Right lung (tissue), 5 donors: ENCODE results near the gene SLAMF1. TPM values are rescaled to one million over a fixed set of nuclear protein-coding genes. Genes with fewer than 3 reads are reported as not detected.
"Not testable (repeated sequence)": the region's sequence is repeated elsewhere in the genome, so short reads cannot be mapped to it uniquely, and the experiment has no call there.

Source experiments
- DNase-seq, 2 donors: peaks; one replicate each; pipeline ENCODE4 v3.0.0-alpha.2; 2013
- polyA plus RNA-seq, 5 donors: library from polyadenylated mRNA; unstranded; fragments of 120-200 nt; gene quantifications; one replicate each; pipeline versions ENCODE4 v1.2.1 to v1.2.3, GENCODE V29; 2013; ENCODE audit warnings: inconsistent platforms in 1 of 5, low replicate concordance in 1 of 5; ENCODE audit not compliant: insufficient read length in 5 of 5, insufficient read depth in 1 of 5

The SLAMF1 gene
- polyA plus RNA-seq, 5 donors, result 0.06 to 0.23 (median 0.12) TPM; not detected in 1

DNA sequence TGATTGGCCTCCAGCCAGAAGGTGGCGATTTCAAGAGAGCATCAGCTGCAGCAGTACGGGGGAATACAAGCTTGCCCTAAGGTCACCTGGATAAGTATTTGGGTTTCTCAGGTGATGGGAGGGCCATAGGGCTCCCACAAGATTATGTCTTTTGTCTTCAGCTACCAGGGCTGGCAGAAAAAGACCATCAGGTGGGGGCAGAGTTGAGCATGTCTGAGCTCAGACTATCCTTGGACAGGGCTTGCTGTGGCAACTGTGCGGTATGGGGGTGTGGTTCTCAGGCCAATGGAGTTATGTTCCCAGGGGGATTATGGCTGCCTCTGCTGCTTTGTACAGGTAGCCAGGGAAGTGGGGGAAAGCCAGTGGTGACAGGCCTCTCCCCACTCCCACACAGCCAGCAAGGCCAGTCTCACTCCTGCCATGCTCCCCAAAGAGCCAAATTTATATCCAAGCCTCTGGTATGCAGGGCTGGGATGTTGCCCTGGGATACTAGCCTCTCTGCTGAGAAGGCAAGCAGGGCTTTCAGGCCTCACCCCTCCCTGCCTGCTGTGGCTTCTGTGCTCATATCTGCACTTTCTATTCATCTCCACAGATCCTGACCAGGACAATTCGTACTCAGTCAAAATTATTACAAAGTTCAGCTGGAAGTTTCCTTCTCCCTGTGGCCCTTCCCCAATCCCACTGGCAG lies 40.9 kb downstream of the SLAMF1 start:
- DNase-seq, result no peak

DNA sequence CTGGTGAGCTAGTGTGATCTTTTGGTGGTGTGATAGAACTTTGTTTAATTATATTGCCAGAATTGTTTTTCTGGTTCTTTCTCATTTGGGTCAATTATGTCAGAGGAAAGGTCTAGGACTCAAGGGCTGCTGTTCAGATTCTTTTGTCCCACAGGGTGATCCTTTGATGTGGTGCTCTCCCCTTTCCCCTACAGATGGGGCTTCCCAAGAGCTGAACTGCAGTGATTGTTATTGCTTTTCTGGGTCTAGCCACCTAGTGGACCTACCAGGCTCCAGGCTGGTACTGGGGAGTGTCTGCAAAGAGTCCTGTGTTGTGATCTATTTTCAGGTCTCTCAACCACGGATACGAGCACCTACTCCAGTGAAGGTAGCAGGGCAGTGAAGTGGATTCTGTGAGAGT lies 41.6 kb downstream of the SLAMF1 start:
- DNase-seq, result no peak

DNA sequence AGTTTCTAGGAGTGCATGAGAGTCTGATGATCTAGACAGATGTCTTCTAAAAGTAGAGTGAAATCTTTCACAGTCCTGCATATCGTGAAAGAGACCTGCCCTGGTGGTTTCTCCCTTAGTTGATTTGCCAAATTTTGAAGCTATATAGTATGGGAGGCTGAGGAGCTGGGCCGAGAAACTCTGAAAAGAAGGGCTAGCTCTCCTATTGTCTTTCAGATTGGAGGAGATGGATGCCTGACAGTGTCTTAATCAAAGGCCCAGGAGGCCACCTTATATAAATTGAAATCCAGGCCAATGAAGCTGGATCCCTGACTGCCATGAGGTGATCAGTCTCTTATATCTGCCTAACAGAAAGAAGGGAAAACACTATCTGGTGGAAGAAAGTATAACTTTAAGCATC lies 49.1 kb downstream of the SLAMF1 start:
- DNase-seq, result no peak

DNA sequence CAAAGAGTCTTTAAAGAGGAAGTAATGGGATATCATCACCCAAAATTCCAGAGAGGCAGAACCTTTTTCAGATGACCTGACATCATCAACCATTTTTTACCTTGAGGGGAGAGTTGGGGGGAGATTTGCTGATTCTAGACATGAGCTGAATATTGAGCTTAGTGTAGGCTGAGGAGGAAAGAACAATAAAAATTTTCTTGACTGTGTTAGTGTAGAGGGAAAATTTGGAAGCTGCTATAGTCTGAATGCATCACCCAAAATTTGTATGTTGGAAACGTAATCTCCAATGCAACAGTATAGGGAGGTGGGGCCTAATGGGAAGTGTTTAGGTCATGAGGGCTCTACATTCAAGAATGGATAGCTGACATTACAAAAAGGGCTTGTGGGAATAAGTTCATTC lies 49.8 kb downstream of the SLAMF1 start:
- no peak for DNase-seq

DNA sequence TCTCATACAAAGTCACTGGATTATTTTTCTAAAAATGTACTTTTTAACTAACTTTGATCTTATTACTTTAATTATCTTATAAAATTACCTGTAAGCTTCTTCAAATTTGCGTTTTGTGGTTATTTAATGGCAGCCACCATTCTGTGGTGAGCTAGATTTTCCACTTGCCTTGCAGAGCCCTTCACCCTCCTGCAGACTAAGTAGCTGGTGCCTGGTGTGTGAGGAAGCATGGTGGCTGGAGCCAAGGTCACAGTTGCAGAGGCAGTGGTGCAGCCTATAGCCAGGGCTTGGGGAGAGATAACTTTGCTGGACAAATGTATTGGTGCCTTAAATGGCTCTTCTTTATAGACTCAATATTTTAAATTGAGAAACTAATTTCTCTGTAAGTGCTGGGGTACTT lies 56.4 kb downstream of the SLAMF1 start:
- no peak for DNase-seq

DNA sequence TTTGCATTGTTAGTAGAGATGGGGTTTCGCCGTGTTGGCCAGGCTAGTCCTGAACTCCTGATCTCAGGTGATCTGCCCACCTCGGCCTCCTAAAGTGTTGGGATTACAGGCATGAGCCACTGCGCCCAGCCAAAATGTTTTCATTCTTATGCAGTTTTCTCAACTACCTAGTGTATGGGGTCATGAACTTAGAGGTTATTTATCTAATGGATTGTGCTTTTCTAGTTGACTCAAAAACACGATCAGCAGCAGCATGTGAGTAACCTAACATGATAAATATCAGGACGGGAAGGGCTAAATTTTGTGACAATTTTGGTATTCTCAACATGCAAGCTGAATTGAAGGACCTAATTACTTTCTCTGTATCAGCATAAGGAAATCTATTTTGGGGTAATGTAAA lies 58.4 kb downstream of the SLAMF1 start:
- DNase-seq, result no peak

DNA sequence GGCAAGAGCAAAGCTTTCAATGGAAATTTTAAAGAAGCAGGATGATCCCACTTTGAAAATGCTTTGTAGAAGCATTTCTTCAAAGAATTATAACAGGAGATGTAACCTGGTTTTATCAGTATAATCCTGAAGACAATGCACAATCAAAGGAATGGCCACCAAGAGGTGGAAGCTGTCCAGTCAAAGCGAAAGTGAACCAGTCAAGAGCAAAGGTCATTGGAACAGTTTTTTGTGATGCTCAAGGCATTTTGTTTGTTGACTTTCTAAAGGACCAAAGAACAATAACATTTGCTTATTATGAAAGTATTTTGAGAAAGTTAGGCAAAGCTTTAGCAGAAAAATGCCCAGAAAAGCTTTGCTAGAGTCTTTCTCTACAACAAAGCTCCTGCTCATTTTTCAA lies 62.1 kb downstream of the SLAMF1 start:
- no peak for DNase-seq

DNA sequence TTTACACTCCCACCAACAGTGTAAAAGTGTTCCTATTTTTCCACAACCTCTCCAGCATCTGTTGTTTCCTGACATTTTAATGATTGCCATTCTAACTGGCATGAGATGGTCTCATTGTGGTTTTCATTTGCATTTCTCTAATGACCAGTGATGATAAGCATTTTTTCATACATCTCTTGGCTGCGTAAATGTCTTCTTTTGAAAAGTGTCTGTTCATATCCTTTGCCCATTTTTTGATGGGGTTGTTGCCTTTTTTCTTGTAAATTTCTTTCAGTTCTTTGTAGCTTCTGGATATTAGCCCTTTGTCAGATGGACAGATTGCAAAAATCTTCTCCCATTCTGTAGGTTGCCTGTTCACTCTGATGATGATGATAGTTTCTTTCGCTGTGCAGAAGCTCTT lies 63.9 kb downstream of the SLAMF1 start:
- DNase-seq, result not testable (repeated sequence)

DNA sequence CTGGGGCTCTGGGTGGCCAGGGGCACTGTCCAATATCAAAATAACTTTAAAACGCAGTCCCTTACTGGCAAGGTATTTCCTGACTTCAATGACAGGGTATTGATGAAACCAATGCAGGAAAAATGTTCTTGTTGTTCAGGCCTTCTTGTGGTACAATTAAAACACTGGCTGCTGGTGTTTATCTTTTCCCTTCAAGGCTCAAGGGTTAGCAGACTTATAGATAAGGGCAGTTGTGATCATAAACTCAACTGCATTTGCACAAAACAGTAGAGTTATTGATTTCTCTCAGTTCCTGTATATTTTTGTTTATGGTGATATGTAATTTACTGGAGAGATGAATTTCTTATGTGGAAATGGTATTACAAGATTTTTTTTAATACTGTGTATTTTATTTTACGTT lies 64.9 kb downstream of the SLAMF1 start:
- no peak for DNase-seq

DNA sequence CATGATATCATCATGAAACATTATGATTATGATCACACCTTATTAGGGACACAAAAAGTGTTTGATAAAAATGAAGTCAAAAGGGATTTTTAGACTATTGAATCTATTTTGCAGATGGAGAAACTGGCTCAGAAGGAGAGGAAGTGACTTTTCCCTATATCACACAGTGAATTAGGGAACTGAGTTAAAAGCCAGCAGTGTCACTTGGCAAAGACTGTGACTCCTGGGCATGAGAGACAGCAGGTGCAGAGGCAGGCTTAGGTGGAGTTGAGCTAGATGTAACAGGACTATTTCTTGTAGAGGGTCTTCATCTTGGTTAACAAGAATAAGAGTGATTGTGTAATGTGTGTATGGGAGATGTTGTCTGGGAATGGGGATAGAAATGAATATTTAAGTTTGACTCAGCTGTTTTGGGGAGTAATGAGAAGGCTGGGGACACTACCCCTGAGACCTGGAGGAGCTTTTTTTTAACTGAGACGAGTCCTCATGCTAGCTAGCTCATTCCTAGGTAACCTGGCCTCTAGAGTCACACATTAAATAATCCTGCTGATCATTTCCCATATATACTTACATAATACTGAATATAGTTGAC lies 66.5 kb downstream of the SLAMF1 start:
- no peak for DNase-seq

DNA sequence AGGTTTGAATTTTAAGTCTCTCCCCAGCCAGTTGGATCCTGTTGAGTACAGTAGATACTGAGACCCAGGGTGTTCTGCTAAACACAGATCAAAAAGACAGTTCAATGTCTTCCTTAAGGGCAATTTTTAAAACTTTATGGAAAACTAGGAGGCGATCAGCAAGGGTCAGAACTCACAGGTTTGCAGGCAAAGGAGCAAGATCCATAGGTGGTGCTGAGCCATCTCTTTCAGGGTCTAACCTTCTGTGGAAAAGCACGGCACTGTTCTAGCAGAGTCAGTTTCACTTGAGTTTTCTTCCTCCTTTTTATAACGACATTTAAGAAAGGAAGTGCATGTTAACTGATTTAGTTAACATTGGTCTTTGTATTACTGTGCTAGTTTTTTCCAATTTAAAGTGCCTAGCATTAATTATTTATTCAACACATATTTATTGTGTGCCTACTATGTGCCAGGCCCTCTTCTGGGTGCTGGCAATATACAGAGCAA lies 67.6 kb downstream of the SLAMF1 start, which contains the start of gene CD84:
TSS of gene CD84 (minus strand) at position 281 of the 486 bp plus-strand sequence. CDS start at position 222, 59 bp downstream.
- no peak for DNase-seq

DNA sequence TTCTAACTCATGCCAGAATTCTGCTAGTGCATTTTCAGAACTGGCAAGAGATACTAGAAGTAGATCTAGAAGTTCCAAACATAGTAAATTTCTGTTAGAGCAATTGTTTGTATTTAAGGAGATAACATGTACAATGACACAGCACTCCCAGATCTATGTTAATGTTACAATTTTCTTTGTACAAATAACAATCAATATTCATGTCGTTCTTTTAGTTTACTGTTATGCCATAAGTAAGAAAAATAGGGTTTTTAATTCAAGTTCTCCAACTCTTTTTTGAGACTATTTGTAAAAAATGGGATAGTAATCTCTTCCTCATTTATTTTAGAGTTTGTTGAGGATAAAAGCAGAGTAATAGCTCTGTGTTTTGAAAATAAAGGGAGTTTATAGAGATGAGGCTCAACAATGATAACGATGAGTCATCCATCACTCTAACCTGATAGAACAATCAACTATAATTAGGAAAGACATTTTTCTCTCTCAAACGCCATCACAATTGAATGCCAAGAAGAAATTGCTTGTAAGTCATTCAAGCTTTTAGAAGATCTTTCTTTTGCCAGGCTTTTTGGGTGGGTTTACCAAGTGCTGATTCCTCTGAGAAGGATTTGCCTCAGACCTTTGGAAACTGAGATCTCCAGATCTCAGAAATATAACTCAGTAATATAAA lies 68.2 kb downstream of the SLAMF1 start:
- DNase-seq, result no peak

DNA sequence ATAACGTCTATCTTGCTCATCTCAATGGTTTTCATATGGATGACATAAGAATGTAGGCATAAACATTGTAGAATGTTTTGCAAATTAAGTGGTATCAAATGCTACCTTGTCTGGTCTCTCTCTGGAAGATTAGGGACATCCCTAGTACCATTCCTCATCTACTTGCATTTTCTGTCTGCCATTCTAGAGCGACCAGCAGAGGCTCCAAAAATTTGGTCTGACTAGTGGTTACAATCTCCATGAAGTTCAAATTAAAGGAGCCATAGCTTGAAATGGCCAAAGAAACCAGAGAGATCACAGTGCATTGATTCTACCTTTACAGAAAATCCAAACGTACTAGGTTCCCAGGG lies 68.7 kb downstream of the SLAMF1 start:
- no peak for DNase-seq

DNA sequence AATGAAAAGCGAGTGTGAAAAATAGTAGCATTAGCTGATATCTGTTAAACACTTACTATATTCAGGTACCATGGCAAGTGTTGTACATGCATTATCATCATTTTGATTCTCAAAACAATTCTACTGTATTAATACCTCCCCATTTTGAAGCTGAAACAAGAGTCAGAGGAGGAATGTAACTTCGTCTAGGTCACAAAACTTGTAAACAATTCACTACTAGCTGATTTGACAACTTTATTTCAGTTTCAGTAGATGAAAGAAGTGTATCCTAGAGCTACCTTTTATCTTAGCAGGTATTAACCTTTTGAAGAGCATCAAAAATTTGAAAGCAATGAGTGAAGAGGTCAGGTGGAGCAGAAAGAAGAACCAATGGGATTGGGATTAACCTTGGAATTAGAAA lies 69.2 kb downstream of the SLAMF1 start:
- no peak for DNase-seq

DNA sequence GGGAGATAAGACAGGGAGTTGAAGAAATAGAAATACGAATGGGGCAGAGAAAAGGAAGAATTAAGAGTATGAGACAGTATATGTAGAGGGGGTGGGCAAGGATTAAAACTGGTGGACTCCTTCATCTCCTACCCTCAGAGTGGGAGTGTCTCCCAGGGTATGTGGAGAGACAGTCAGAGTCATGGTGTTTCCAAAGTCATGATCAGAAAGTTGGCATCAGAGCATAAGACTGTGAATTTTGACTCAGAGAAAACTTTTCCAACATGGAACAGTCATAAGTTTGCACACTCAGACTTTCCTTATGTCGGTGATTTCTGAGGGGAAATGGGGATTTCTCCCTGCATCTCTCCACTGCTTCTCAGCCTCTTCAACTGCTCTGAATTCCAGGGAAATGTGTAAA lies 70.0 kb downstream of the SLAMF1 start:
- DNase-seq, result no peak

DNA sequence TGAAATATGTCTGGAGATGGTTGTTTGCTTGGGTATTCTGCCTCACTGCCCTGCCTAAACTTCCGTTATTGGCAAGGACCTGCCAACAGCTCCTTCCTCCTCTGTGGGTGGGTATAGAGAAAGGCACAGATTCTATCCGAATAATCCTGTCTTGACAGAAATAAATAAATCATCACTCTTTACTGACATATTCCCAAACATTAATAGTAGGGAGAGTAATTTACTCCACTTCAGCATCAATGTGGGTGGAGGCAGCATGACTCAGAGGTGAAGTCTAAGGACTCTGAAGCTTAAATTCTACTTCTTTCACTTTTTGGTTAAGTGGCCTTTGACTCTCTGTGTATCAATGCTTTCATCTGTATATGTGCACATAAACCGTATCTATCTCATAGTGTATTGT lies 70.5 kb downstream of the SLAMF1 start:
- no peak for DNase-seq

DNA sequence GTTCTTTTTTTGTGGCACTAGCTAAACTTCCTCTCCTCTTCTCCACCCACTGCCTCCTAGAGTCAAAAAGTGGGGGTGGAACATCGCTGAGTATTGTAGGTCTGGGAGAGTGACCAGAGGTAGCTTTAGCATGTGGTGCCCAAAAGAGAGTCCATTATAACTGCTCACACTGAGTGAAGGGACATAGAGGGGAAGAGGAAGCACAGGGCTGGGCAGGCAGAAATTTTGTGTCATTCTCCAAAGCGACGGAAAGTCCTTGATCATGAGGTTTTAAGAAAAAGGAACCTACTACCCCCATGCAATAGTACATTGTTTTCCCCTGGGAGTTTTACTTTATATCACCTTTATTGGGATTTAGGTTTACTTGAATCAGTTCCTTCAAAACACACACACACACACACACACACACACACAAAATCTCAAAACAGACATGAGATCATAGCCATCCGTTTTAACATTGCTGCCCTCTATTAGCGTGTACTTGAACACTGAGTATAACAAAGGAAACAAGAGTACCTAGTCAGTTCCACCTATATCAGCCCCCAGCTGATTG lies 71.7 kb downstream of the SLAMF1 start:
- no peak for DNase-seq

DNA sequence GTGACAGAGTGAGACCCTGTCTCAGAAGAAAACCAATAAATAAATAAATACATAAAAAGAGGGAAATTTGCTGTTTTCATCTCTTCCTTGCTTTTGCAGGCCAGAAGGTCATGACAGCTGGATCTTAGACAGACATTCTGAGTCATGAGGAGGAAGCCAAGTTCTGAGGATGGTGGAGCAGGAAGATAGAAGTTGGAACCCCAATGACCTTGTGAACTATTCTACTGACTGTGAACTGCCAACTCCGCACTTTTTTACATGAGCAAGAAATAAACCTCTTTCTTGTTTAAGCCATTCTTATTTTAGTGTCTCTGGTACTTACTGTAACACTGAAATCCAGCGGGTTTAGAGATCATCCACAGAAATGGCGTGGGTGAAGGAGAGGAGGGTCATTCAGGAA lies 76.0 kb downstream of the SLAMF1 start:
- no peak for DNase-seq

DNA sequence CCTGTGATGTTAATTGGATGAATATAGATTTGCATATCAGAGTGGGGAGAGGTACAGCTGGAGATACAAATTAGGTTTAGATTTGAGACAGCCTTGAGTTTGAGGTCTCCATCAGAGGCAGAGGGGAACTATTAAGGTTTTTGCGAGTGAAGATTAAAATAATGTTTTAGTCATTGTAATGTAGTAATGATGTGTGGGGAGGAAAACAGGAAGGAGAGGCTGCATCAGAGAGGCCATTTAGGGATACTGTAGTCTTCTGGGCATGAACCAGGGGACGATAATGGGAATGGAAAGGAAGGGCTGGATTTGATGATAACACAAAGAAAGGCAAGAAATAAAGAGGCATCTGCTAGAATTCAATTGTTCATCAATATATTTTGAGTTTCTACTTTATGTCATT lies 77.0 kb downstream of the SLAMF1 start:
- no peak for DNase-seq

DNA sequence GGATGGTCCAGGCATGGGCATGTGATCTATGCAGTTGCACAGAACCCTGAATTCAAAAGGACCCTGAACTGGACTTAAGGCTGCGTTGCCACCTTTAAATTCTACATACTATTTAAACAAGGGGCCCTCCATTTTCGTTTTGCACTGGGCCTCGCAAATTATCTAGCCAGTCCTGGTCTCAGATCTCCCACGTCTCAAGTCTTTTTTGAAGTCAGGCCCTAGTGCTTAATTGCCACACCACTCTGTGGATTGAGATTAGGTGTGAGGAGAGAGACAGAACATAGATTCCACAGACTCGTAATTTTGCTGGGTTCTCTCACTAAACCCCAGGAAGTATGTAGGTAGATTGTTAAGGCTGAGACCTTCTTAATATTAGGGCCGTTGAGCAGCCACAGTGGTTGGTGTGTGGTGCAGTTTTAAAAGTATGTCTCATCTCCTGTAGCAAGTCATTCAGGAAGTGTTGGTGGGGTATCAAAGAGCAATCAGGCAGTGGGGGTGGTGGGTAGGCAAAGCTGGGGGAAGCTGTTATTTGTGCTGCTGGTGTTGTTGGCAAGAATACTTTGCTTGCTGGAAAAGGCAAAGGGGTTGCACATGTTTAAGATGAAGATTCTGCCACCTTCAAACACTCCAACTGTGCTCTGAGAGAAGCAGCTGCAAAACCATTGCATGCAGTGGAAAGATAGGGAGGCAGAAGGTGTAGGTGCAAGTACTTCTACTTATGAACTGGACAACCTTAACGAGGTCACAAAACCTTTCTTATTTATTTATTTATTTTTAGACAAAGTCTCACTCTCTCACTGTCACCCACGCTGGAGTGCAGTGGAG lies 78.8 kb downstream of the SLAMF1 start:
- peak in 1 of 2 donors; percentile 5 for DNase-seq

DNA sequence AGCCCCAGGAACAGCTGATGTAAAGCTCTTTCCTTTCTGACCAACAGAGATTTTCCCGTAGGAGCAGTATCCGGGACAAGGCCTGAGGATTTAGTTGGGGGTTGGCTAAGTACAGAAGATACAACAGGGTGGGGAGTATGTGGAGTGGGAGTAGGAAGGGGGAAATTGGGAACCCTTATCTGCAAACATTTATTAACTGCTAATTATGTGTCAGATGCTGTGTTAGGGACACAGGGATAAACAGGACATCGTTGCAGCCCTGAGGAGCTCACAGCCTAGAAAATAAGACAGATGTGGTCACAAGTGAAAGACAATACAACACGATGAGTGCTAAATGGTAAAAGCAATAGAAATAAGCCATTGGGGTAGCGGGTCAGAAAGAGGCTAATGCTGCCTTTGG lies 79.5 kb downstream of the SLAMF1 start:
- peak; percentile 45 to 59 for DNase-seq

DNA sequence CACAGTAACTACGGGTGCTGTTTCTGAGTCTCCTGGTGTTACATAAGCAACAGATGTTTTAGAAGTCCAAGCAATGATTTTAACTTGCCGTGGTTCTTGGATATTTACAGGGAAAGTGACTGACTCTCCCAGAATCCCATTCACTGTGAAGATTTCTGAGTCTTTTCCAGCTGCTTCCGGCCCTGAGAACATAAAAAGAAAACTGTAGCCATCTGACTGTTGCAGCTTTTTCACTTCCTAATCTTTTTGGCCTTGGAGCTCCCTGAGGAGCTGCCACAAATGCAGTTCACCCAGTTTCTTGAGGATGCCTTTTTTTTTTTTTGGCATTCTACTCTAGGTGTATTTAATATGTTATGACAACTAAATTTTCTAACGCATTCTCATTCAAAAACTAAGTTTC lies 81.3 kb downstream of the SLAMF1 start:
- no peak for DNase-seq
